ENCODE measurements around the gene TNFRSF1A. TPM values are rescaled to one million over a fixed set of nuclear protein-coding genes. Genes with fewer than 3 reads are reported as not detected.
A peak's percentile ranks its signal among the peaks of the same experiment; 100 is the strongest.

Gene TNFRSF1A
- total and polyA plus RNA-seq, 9 of the 15 experiments (the other 6 are each of a cell fraction or from before 2014, with no cell fraction given) = 0.76 to 43.5 (median 30.0) TPM

DNA sequence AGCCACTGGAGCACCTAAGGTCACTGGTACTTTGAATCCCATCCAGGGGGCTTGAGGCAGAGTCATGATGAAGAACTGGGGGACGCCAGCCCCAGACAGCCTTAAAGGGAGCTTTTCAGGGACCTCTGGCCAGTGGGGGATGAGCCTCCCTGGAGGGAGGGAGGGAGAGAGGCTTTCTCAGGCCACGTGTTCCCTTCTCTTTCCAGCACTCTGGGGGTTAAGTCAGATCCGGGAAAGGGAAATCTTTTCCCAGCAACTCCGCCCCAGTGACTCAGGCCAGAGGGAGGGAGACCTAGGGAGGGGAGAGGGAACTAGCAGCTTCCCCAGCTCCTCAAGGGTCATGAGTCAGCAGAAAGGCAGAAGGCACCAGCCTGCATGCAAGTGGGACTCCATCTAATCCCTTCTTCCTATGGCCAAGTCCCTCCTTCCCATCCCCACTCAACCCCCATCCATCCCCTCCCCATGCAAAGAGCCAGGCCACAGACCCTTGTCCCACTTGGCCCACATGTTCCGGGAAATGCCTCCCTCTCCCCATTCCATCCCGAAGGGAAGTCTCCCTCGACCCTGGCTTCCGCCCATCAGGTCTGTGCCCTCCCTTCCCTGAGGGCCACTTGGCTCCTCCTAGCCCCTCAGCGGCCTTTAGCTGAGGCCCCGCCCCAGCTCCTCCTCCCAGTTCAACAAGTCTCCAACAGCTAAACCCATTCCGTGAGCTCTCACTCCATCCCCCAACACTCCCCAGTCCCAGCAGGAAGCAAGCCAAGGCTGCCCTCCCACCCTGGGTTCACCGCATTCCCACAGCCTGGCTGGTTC, 5.6 kb downstream of the TNFRSF1A start (continued):
- TF ChIP-seq, protein P1, sequence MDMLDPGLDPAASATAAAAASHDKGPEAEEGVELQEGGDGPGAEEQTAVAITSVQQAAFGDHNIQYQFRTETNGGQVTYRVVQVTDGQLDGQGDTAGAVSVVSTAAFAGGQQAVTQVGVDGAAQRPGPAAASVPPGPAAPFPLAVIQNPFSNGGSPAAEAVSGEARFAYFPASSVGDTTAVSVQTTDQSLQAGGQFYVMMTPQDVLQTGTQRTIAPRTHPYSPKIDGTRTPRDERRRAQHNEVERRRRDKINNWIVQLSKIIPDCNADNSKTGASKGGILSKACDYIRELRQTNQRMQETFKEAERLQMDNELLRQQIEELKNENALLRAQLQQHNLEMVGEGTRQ (CRISPR knock-in tag; IDR thresholded peaks at IDR 0.05) = peak; percentile 69
- TF ChIP-seq GATAD2B (IDR thresholded peaks at IDR 0.05; ENCODE audit: borderline replicate concordance) (0 out of 2 replicates have a peak, but pooled peaks have one; percentile 64), HNRNPK (IDR thresholded peaks at IDR 0.05; ENCODE audit: low read depth, low read length, poor library complexity, severe bottlenecking) (no peak), ZNF695 (CRISPR knock-in tag; IDR thresholded peaks at IDR 0.05) (no peak), PCBP2 (IDR thresholded peaks at IDR 0.05; ENCODE audit: low read depth, low read length, poor library complexity, severe bottlenecking) (no peak), SUPT5H (IDR thresholded peaks at IDR 0.05) (peak; percentile 76), ZKSCAN3 (CRISPR knock-in tag; IDR thresholded peaks at IDR 0.05) (no peak), OTX1 (CRISPR knock-in tag; IDR thresholded peaks at IDR 0.05) (no peak; the same call in 1 of the 2 replicates), ZFPM2 (CRISPR knock-in tag; IDR thresholded peaks at IDR 0.05) (no peak)
- TF ChIP-seq, protein P2, sequence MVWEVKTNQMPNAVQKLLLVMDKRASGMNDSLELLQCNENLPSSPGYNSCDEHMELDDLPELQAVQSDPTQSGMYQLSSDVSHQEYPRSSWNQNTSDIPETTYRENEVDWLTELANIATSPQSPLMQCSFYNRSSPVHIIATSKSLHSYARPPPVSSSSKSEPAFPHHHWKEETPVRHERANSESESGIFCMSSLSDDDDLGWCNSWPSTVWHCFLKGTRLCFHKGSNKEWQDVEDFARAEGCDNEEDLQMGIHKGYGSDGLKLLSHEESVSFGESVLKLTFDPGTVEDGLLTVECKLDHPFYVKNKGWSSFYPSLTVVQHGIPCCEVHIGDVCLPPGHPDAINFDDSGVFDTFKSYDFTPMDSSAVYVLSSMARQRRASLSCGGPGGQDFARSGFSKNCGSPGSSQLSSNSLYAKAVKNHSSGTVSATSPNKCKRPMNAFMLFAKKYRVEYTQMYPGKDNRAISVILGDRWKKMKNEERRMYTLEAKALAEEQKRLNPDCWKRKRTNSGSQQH (CRISPR knock-in tag; IDR thresholded peaks at IDR 0.05) = no peak
- TF ChIP-seq, protein P3, sequence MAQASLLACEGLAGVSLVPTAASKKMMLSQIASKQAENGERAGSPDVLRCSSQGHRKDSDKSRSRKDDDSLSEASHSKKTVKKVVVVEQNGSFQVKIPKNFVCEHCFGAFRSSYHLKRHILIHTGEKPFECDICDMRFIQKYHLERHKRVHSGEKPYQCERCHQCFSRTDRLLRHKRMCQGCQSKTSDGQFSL (CRISPR knock-in tag; IDR thresholded peaks at IDR 0.05) = no peak
- TF ChIP-seq, protein P3 (tag; IDR thresholded peaks at IDR 0.05) = no peak
- TF ChIP-seq, protein P4, sequence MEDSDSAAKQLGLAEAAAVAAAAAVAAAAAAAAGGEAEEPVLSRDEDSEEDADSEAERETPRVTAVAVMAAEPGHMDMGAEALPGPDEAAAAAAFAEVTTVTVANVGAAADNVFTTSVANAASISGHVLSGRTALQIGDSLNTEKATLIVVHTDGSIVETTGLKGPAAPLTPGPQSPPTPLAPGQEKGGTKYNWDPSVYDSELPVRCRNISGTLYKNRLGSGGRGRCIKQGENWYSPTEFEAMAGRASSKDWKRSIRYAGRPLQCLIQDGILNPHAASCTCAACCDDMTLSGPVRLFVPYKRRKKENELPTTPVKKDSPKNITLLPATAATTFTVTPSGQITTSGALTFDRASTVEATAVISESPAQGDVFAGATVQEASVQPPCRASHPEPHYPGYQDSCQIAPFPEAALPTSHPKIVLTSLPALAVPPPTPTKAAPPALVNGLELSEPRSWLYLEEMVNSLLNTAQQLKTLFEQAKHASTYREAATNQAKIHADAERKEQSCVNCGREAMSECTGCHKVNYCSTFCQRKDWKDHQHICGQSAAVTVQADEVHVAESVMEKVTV (CRISPR knock-in tag; IDR thresholded peaks at IDR 0.05) = no peak
- TF ChIP-seq, protein P5, sequence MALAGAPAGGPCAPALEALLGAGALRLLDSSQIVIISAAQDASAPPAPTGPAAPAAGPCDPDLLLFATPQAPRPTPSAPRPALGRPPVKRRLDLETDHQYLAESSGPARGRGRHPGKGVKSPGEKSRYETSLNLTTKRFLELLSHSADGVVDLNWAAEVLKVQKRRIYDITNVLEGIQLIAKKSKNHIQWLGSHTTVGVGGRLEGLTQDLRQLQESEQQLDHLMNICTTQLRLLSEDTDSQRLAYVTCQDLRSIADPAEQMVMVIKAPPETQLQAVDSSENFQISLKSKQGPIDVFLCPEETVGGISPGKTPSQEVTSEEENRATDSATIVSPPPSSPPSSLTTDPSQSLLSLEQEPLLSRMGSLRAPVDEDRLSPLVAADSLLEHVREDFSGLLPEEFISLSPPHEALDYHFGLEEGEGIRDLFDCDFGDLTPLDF (CRISPR knock-in tag; IDR thresholded peaks at IDR 0.05) = no peak
- TF ChIP-seq, protein P6, sequence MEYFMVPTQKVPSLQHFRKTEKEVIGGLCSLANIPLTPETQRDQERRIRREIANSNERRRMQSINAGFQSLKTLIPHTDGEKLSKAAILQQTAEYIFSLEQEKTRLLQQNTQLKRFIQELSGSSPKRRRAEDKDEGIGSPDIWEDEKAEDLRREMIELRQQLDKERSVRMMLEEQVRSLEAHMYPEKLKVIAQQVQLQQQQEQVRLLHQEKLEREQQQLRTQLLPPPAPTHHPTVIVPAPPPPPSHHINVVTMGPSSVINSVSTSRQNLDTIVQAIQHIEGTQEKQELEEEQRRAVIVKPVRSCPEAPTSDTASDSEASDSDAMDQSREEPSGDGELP (CRISPR knock-in tag; IDR thresholded peaks at IDR 0.05; ENCODE audit: borderline replicate concordance) = no peak; the same call in 1 of the 2 replicates
- TF ChIP-seq, protein P7, sequence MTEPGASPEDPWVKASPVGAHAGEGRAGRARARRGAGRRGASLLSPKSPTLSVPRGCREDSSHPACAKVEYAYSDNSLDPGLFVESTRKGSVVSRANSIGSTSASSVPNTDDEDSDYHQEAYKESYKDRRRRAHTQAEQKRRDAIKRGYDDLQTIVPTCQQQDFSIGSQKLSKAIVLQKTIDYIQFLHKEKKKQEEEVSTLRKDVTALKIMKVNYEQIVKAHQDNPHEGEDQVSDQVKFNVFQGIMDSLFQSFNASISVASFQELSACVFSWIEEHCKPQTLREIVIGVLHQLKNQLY (CRISPR knock-in tag; conservative IDR thresholded peaks at IDR 0.05) = no peak
- TF ChIP-seq, protein P8, sequence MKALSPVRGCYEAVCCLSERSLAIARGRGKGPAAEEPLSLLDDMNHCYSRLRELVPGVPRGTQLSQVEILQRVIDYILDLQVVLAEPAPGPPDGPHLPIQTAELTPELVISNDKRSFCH (CRISPR knock-in tag; IDR thresholded peaks at IDR 0.05) = no peak
- TF ChIP-seq, protein P8 (tag; IDR thresholded peaks at IDR 0.05) = 0 out of 2 replicates have a peak, but pooled peaks have one; percentile 7

All from K562 (cell line).